ENCODE measurements around the gene BABAM1.
"Not testable (repeated sequence)": the region's sequence is repeated elsewhere in the genome, so short reads cannot be mapped to it uniquely, and the experiment has no call there.

BABAM1 gene

DNA sequence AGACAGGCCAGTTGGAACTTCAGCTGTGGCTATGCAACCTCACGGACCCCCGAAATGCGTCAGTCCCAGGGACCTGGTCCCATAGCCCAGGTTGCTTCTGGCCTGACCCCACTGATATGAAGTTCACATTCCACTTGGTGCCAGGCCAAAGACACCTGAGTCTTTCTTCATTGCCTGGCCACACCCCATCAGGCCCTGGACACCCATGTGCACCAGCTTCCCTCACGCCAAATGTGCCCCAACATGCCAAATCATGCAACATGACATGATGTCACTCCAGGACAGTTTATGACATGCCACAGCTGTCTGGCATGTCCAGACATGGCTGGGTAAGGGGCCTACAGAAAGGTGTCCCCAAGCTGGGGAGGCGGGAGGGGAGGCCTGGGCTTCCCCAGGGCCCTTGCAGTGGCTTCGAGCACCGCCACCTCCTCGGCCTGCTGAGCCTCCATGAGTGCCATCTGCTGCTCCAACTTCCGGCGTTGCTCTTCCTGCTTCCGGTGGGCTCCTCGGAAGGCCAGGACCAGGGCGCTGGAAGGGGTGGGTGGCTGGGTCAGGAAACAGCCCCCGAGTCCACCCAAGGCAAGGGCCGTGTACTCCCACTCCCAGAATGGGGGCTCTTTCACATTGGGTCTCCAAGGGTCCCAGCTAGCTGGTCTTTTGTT, 17.2 kb upstream of the BABAM1 start:
- H3K9me3 ChIP-seq (ENCODE audit: control insufficient read depth, insufficient read depth, low read length): no peaks in the 10 kb centered on the region
- H3K4me1 ChIP-seq (ENCODE audit: insufficient read depth, low read length): peaks cover 30% of the 10 kb centered on the region; the same call in 1 of the 2 replicates
- H3K36me3 ChIP-seq (ENCODE audit: insufficient read depth, low read length): peaks cover 3% of the 10 kb centered on the region; the same call in 1 of the 2 replicates
- no peak overlapping the region for H3K9ac ChIP-seq (ENCODE audit: low read depth, low read length)

DNA sequence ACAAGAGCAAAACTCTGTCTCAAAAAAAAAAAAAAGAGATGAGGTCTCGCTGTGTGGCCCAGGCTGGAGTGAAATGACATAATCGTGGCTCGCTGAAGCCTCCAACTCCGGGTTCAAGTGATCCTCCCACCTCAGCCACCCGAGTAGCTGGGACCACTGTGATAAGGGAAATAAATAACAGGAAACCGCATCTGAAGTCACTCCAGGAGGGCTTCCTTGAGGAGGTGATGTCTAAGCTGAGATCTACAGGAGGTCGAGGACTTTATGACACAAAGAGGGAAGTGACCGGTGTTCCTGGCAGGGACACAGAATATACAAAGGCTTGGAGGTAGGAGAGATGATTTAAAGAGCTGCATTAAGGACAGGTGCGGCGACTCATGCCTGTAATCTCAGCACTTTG, 12.6 kb upstream of the BABAM1 start:
- Histone ChIP-seq H3K4me1 (ENCODE audit: insufficient read depth, low read length) (0 out of 2 replicates have a peak, but pooled peaks cover under 1% of the 10 kb centered on the region), H3K9me3 (ENCODE audit: control insufficient read depth, insufficient read depth, low read length) (peaks cover 7% of the 10 kb centered on the region; the same call in 1 of the 2 replicates), H3K36me3 (ENCODE audit: insufficient read depth, low read length) (peaks cover 6% of the 10 kb centered on the region; the same call in 1 of the 2 replicates), H3K9ac (ENCODE audit: low read depth, low read length) (no peak overlapping the region)

DNA sequence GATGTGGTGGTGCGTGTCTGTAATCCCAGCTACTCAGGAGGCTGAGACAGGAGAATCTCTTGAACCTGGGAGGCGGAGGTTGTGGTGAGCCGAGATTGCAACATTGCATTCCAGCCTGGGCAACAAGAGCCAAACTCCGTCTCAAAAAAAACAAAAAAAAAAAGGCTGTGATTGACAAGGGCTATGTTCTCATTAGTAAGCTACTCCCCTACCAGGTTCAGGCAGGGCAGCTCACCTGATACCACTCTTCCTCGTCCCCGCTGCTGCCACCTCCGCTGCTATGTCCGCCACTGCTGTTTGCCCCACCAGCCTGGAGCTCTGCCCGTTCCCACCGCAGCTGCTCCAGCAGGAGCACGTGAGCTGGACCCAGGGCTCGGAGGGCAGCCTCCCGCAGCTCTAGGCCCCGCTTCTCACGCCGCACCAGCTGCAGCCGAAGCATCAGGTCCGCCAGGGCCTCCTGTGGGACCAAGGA, 12.1 kb upstream of the BABAM1 start:
- peaks cover 3% of the 10 kb centered on the region; the same call in 1 of the 2 replicates for H3K36me3 ChIP-seq (ENCODE audit: insufficient read depth, low read length)
- H3K9ac ChIP-seq (ENCODE audit: low read depth, low read length): no peak overlapping the region
- H3K9me3 ChIP-seq (ENCODE audit: control insufficient read depth, insufficient read depth, low read length): peaks cover 11% of the 10 kb centered on the region
- H3K4me1 ChIP-seq (ENCODE audit: insufficient read depth, low read length): no peaks in the 10 kb centered on the region

DNA sequence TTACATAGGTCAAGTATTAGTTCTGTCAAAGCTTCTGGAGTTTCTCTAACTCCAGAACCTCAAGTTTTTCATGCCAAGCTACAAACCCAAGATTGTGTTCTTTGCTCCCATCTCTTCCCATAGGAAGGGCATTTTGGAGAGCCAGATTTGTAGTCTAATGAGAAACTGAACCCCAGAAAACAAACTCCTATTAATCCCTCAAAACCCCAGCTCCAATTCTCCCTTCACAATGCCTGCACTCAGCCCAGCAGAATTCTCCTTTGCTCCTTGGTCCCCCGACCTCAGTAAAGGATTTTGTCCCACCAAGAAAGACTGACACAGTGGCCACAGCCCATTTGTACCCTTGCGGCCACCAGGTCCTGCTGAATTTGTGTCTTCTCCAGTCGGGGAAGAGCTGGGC, 11.1 kb upstream of the BABAM1 start:
- Histone ChIP-seq H3K9ac (ENCODE audit: low read depth, low read length) (no peak overlapping the region), H3K4me1 (ENCODE audit: insufficient read depth, low read length) (no peaks in the 10 kb centered on the region), H3K36me3 (ENCODE audit: insufficient read depth, low read length) (peaks cover 3% of the 10 kb centered on the region; the same call in 1 of the 2 replicates), H3K9me3 (ENCODE audit: control insufficient read depth, insufficient read depth, low read length) (peaks cover 11% of the 10 kb centered on the region)

DNA sequence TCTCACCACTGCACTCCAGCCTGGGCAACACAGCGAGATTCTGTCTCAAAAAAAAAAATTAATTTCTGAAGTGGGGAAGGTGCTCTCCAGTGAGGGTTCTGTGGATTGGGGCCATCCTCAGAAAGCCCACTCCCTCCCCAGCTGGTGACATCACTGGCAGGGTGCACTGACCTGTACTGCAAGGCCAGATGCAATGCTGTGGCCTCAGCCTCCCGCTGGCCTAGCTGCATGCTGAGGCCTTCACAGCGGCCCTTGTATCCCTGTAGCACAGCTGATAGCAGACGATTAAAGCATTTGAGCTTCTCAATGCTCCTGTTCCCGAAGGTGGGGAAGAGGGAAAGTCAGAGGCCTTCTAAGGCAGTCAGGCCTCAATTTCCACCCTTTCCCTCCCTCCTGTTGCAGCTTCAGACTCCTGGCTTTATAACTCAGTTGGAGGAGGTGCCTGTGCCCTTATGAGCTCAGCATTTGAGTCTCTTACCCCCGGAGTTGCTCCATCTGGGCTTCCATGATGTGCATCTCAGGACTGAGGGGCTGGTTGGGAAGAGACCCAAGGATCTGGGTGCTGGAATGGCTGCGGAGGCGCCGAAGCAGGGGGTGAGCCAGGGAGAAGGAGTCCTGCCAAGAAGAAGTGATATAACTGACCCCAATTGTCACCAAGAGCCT, 8.0 kb upstream of the BABAM1 start:
- Histone ChIP-seq H3K9me3 (ENCODE audit: control insufficient read depth, insufficient read depth, low read length) (peaks cover 11% of the 10 kb centered on the region), H3K9ac (ENCODE audit: low read depth, low read length) (no peak overlapping the region), H3K4me1 (ENCODE audit: insufficient read depth, low read length) (0 out of 2 replicates have a peak, but pooled peaks cover 1% of the 10 kb centered on the region), H3K36me3 (ENCODE audit: insufficient read depth, low read length) (peaks cover 3% of the 10 kb centered on the region; the same call in 1 of the 2 replicates)

DNA sequence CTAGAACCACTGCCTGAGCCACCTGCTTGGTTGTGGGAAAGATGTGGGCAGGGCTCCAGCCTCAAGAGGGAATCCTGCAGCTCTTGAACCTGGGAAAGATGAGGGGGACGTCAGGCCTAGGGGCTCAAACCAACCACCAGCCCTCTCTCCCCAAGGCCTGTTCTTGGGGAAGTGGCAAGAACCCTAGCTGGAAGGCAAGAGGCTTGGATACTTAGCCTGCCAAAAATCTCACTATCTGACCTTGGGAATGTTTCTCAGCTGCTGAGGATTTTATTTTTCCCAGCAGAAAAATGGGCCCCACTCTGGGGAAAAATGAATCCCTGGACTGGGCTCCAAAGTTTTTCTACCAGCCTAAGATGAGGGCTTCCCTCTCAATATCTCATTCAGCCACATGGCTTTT, 7.3 kb upstream of the BABAM1 start:
- H3K36me3 ChIP-seq (ENCODE audit: insufficient read depth, low read length): peaks cover 3% of the 10 kb centered on the region; the same call in 1 of the 2 replicates
- peaks cover 11% of the 10 kb centered on the region for H3K9me3 ChIP-seq (ENCODE audit: control insufficient read depth, insufficient read depth, low read length)
- H3K9ac ChIP-seq (ENCODE audit: low read depth, low read length): no peak overlapping the region
- H3K4me1 ChIP-seq (ENCODE audit: insufficient read depth, low read length): peaks cover 6% of the 10 kb centered on the region

DNA sequence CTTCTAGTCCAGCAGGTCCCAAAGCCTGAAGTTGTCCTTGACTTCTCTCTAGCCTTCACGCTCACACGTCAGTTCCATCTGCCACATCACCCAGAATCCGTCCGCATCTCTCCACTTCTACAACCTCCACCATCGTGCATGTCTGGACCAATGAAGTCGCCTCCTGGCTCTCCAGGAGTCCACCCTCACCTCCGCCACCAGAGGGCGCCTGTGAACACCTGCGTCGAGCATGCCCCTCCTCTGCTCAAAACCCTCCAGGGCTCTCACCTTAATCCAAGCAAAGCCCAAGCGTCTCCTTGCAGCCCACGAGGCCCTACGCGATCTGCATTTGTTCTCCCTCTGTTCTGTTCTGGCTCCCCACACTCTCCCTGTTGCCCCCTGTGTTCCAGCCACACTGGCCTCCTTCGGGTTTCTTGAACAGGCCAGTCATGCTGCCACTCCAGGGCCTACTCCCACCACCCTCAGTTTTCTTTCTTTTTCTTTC, 6.4 kb upstream of the BABAM1 start:
- peaks cover 3% of the 10 kb centered on the region; the same call in 1 of the 2 replicates for H3K36me3 ChIP-seq (ENCODE audit: insufficient read depth, low read length)
- 0 out of 2 replicates have a peak overlapping the region, but pooled peaks have one; percentile 7 for H3K9ac ChIP-seq (ENCODE audit: low read depth, low read length)
- H3K4me1 ChIP-seq (ENCODE audit: insufficient read depth, low read length): peaks cover 9% of the 10 kb centered on the region
- H3K9me3 ChIP-seq (ENCODE audit: control insufficient read depth, insufficient read depth, low read length): peaks cover 11% of the 10 kb centered on the region

DNA sequence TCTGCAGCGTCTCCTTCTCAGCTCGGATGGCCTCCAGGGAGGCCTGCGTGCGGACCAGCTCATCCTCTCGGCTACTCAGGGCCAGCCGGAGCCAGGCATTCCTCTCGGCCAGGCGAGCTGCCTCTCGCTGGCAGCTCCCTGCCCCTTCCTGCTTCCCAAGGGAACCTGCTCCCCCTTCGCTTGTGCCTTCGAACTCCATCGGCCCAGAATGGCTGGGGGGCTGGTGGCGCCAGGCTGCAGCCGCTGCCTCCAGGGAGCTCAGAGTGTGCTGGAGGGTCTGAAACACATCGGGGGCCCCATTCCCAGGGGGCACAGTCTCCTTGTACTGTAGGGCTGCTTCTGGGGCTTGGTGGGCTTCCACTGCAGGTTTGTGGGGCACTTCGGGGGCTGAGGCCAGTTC, 4.7 kb upstream of the BABAM1 start:
- Histone ChIP-seq H3K9me3 (ENCODE audit: control insufficient read depth, insufficient read depth, low read length) (peaks cover 11% of the 10 kb centered on the region), H3K4me1 (ENCODE audit: insufficient read depth, low read length) (peaks cover 9% of the 10 kb centered on the region), H3K36me3 (ENCODE audit: insufficient read depth, low read length) (peaks cover 3% of the 10 kb centered on the region; the same call in 1 of the 2 replicates), H3K9ac (ENCODE audit: low read depth, low read length) (no peak overlapping the region)

DNA sequence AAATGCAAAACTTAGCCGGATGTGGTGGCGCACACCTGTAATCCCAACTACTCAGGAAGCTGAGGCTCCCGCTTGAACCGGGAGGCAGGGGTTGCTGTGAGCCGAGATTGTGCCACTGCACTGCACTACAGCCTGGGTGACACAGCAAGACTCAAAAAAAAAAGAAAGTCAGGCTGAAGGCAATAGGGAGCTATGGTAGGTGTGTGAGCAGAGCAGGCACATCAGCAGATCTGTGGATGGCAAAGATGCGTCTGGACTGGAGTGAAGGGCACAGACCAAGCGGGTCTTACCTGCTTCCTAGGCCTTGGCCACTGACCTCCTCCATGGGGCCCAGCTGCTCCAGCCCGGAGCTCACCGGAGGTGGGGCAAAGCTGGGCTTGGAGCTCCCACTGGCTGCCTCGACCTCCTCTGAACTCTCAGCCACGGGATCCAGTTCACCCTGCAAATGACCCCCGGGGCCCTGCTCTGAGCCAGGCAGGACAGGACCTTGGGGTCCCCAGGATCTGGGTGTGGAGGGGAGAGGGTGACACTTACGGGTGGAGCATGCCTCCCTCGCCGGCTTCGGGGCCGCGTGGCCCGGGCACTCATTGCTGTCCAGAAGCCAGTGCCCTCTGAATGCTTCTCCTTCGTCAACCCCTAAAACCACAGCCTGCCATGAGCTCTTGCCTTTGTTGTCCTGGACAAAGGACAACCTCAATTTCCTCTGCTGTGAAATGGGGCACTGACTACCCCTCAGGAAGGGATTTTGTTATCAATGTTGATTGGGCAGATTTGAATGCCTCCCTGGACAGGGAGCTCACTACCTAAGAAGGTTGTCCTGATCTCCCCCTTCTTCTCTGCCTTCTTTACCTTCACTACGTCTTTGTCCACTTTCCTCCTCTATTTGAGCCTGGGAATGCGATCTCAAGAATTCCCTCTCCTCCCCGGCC, 3.3 kb upstream of the BABAM1 start:
- no peak overlapping the region for H3K9ac ChIP-seq (ENCODE audit: low read depth, low read length)
- H3K36me3 ChIP-seq (ENCODE audit: insufficient read depth, low read length): peaks cover 7% of the 10 kb centered on the region
- H3K4me1 ChIP-seq (ENCODE audit: insufficient read depth, low read length): peaks cover 9% of the 10 kb centered on the region
- peaks cover 11% of the 10 kb centered on the region for H3K9me3 ChIP-seq (ENCODE audit: control insufficient read depth, insufficient read depth, low read length)

DNA sequence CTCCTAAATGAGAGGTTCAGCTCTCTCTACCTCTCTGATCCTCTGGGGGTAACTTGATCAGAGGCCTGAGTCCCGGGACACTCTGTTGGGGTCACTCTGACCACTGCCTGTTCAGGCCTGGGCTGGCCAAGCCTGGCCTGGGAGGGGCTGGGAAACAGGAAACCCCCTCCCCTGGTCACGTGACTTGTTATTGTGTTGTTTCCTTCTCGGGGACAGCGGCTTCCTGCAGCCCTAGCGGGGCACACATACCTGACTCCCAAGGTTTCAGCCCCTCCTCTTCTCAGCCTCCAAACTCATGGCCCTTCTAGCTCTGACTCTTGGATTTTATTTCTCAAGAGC, 2.6 kb upstream of the BABAM1 start, which contains the start of gene USHBP1:
TSS of gene USHBP1 (minus strand) at position 105 of the 339 bp plus-strand sequence. CDS start 446 bp downstream, outside the sequence.
- Histone ChIP-seq H3K9ac (ENCODE audit: low read depth, low read length) (no peak within 1 kb of the TSS), H3K9me3 (ENCODE audit: control insufficient read depth, insufficient read depth, low read length) (peaks cover 5% of the 10 kb centered on the region), H3K4me1 (ENCODE audit: insufficient read depth, low read length) (peaks cover 9% of the 10 kb centered on the region), H3K36me3 (ENCODE audit: insufficient read depth, low read length) (peaks cover 3% of the 10 kb centered on the region; the same call in 1 of the 2 replicates)

DNA sequence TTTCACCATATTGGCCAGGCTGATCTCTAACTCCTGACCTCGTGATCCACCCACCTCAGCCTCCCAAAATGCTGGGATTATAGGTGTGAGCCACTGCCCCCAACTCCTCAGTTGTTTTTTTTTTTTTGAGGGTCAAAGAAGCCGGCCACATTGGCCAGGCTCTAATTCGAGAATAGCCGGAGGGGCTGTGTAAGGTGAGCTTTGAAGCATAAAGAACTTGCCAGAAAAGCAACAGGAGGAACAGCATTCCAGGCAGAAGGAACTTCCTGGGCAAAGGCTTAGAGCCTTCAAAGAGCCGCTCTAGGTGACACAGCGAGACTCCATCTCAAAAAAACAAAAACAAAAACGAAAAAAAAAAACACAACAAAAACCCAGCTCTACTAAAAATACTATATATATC, 1.2 kb upstream of the BABAM1 start:
- Histone ChIP-seq H3K4me1 (ENCODE audit: insufficient read depth, low read length) (peaks cover 9% of the 10 kb centered on the region), H3K9me3 (ENCODE audit: control insufficient read depth, insufficient read depth, low read length) (no peaks in the 10 kb centered on the region), H3K9ac (ENCODE audit: low read depth, low read length) (no peak overlapping the region), H3K36me3 (ENCODE audit: insufficient read depth, low read length) (peaks cover 4% of the 10 kb centered on the region)

DNA sequence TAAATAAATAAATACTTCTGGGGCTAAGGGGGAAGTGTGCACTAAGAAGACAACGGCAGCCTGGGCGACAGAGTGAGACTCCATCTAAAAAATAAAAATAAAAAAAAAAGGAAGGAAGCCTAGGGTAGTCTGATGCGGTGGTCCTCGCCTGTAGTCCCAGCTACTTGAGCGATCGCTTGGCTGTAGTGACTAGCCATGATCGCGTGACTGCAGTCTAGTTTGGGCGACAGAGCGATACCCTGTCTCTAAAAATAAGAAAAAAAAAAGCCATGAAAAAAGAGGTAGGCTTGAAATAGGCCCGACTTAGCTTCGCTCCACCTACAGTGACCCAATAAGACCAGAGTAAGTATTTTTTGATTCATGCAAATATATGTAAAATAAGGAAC, 661 bp upstream of the BABAM1 start:
- H3K4me1 ChIP-seq (ENCODE audit: insufficient read depth, low read length): peaks cover 9% of the 10 kb centered on the region

DNA sequence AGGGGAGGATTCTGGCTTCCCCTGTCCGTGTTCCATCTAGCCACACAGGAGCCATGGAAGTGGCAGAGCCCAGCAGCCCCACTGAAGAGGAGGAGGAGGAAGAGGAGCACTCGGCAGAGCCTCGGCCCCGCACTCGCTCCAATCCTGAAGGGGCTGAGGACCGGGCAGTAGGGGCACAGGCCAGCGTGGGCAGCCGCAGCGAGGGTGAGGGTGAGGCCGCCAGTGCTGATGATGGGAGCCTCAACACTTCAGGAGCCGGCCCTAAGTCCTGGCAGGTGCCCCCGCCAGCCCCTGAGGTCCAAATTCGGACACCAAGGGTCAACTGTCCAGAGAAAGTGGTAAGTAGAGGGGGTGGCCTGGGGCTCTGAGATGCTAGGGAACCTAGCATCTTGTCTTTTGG, 1.5 kb downstream of the BABAM1 start:
- peaks cover 13% of the 10 kb centered on the region for H3K36me3 ChIP-seq (ENCODE audit: insufficient read depth, low read length)
- no peaks in the 10 kb centered on the region for H3K9me3 ChIP-seq (ENCODE audit: control insufficient read depth, insufficient read depth, low read length)
- peaks cover 9% of the 10 kb centered on the region for H3K4me1 ChIP-seq (ENCODE audit: insufficient read depth, low read length)
- H3K9ac ChIP-seq (ENCODE audit: low read depth, low read length): no peak overlapping the region

More for the DNA sequence above, 661 bp upstream of the BABAM1 start:
- H3K36me3 ChIP-seq (ENCODE audit: insufficient read depth, low read length): peaks cover 7% of the 10 kb centered on the region
- no peaks in the 10 kb centered on the region for H3K9me3 ChIP-seq (ENCODE audit: control insufficient read depth, insufficient read depth, low read length)
- H3K9ac ChIP-seq (ENCODE audit: low read depth, low read length): no peak overlapping the region; the same call in 1 of the 2 replicates

DNA sequence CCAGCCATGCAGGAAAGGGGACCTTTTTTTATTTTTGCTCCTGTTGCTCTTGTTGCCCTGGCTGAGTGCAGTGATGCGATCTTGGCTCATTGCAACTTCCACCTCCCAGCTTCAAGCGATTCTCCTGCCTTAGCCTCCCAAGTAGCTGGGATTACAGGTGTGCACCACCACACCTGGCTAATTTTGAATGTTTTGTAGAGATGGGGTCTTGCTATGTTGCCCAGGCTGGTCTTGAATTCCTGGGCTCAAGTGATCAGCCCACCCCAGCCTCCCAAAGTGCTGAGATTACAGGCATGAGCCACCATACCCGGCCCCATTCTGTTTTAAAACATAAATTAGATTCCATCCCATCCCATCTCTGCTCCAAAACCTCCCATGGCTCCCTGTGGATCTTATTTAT, 7.6 kb downstream of the BABAM1 start:
- H3K9ac ChIP-seq (ENCODE audit: low read depth, low read length); H3K9me3 ChIP-seq (ENCODE audit: control insufficient read depth, insufficient read depth, low read length): not testable (repeated sequence)
- H3K36me3 ChIP-seq (ENCODE audit: insufficient read depth, low read length): peaks cover 28% of the 10 kb centered on the region

More for the DNA sequence above, 7.6 kb downstream of the BABAM1 start:
- H3K4me1 ChIP-seq (ENCODE audit: insufficient read depth, low read length): not testable (repeated sequence)

Measured in ES-I3 (cell line).